Esophagus squamous epithelium (tissue), 4 donors: ENCODE data around the gene JAZF1.

Experiments
- POLR2A ChIP-seq, 4 donors: fragments of 450-650 bp; IDR thresholded peaks; one replicate each; pipeline ENCODE4 v1.6.1; 2017; ENCODE audit warnings: antibody characterized with exemption in 4 of 4, mild to moderate bottlenecking in 4 of 4, moderate library complexity in 3 of 4
- TF ChIP-seq, protein P1 (sequence below), 6 experiments: fragments of 450-650 bp in 4 of 6; fragments of 200-600 bp in 2 of 6; sonication (generic) in 2 of 6; IDR thresholded peaks; one replicate each; pipeline ENCODE4 v1.5.1; 2016 to 2019; ENCODE audit warnings: antibody characterized with exemption in 6 of 6, mild to moderate bottlenecking in 4 of 6, moderate library complexity in 4 of 6

DNA sequence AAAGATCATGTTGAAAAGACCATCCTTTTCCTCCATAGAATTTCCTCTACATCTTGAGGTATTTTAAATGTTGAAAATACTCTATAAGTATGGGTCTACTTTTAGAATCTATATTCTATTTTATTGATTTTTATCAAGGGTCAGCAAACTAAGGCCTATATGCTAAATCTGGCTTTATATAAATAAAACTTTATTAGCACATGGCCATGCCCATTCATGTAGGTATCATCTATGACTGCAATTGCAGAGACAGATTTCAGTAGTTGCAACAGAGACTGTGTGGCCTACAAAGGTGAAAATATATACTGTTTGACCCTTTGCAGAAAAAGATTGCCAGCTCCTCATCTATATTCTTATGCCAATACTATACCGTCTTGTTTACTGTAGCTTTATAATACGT is 367.9 kb downstream of the JAZF1 start:
- TF ChIP-seq, protein P1, sequence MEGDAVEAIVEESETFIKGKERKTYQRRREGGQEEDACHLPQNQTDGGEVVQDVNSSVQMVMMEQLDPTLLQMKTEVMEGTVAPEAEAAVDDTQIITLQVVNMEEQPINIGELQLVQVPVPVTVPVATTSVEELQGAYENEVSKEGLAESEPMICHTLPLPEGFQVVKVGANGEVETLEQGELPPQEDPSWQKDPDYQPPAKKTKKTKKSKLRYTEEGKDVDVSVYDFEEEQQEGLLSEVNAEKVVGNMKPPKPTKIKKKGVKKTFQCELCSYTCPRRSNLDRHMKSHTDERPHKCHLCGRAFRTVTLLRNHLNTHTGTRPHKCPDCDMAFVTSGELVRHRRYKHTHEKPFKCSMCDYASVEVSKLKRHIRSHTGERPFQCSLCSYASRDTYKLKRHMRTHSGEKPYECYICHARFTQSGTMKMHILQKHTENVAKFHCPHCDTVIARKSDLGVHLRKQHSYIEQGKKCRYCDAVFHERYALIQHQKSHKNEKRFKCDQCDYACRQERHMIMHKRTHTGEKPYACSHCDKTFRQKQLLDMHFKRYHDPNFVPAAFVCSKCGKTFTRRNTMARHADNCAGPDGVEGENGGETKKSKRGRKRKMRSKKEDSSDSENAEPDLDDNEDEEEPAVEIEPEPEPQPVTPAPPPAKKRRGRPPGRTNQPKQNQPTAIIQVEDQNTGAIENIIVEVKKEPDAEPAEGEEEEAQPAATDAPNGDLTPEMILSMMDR (IDR thresholded peaks at IDR 0.05): no peak
- TF ChIP-seq POLR2A (IDR thresholded peaks at IDR 0.05): no peak
